OCI-LY3 (cell line): ENCODE measurements around the gene EHBP1.

Experiments
- H2AFZ ChIP-seq: fragments of 200-600, 300-600 bp; shearing (Covaris generic); 2 replicates; pipeline ENCODE4 v1.6.0; 2014; ENCODE audit warnings: antibody characterized with exemption, low read depth, low read length
- H3K27ac ChIP-seq: fragments of 200-600, 300-600 bp; sonication (generic); 2 replicates; pipeline ENCODE4 v1.5.1; 2014; ENCODE audit warnings: mild to moderate bottlenecking, low read length, moderate library complexity, mixed read lengths
- H3K27me3 ChIP-seq: fragments of 200-600, 300-600 bp; sonication (generic); 2 replicates; pipeline ENCODE4 v1.6.1; 2014; ENCODE audit warnings: low read depth, low read length, mixed read lengths
- H3K36me3 ChIP-seq: fragments of 200-600, 300-600 bp; sonication (generic); replicated peaks from 2 replicates; pipeline ENCODE3; 2014; ENCODE audit warnings: low read depth, low read length, mixed read lengths
- H3K4me1 ChIP-seq: fragments of 300-600, 200-600 bp; sonication (generic); 2 replicates; pipeline ENCODE4 v1.6.1; 2014; ENCODE audit warnings: low read length, mixed read lengths
- H3K4me2 ChIP-seq: fragments of 200-600, 300-600 bp; sonication (generic); 2 replicates; pipeline ENCODE4 v1.6.1; 2014; ENCODE audit warnings: low read length, mixed read lengths
- H3K4me3 ChIP-seq: fragments of 300-600, 200-600 bp; sonication (generic); 2 replicates; pipeline ENCODE4 v1.5.1; 2014; ENCODE audit warnings: antibody characterized with exemption, mild to moderate bottlenecking, low read length, moderate library complexity
- H3K79me2 ChIP-seq: fragments of 300-600, 200-600 bp; shearing (Covaris generic); 2 replicates; pipeline ENCODE4 v1.6.1; 2014; ENCODE audit warnings: mild to moderate bottlenecking, low read length, mixed read lengths
- H3K9ac ChIP-seq: fragments of 300-600, 200-600 bp; shearing (Covaris generic); 2 replicates; pipeline ENCODE4 v1.6.0; 2014; ENCODE audit warnings: mild to moderate bottlenecking, low read length, moderate library complexity
- H3K9me3 ChIP-seq: fragments of 200-600, 300-600 bp; shearing (Covaris generic); 2 replicates; pipeline ENCODE4 v1.6.1; 2014; ENCODE audit warnings: low read length, mixed read lengths; ENCODE audit not compliant: insufficient read depth
- H4K20me1 ChIP-seq: fragments of 200-600, 300-600 bp; sonication (generic); 2 replicates; pipeline ENCODE4 v1.6.1; 2016; ENCODE audit warnings: low read length, mixed read lengths; ENCODE audit not compliant: insufficient read depth
- EZH2phosphoT487 ChIP-seq: fragments of 200-600 bp; shearing (Covaris generic); IDR thresholded peaks from 2 replicates; pipeline ENCODE4 v1.6.1; 2018; ENCODE audit warnings: antibody characterized with exemption, mixed run types, low read depth
- TF ChIP-seq, protein P1 (sequence below): fragments of 200-600, 300-600 bp; sonication (generic); IDR thresholded peaks from 2 replicates; pipeline ENCODE4 v1.5.1; 2014; ENCODE audit warnings: antibody characterized with exemption, low read length, low read depth

Gene EHBP1

DNA sequence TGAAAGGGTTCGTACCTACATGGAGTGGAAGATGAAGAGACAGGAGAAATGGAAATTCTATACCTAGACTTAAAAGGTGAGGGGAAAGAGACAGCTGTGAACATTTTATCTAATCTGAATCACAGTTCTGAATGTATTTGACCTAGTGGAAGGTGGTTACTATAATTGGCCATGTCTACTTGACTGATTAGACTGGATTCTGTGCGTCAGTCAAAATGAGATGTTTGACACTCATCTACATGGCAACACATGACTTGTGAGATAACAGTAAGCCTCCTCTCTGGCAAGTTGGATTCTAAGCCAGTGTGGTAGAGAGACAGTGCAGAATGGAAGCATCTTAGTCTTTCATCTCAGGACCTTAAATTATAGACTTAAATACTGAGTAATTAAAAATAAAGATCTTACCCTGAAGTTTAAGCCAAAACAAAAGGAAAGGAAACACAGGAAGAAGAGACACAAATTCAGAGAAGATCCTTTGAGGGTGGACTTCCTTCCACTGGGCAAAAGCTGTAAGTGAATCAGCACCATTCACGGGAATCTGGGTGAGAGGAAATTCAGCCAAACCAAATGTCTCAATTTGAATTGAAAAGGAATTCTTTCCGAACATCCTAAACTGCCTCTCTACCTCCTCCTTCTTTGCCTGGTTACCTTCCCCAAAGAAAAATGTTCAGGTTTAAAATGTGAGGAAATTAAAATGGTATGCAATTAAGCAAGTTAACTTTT, 121.6 kb downstream of the EHBP1 start:
- Histone ChIP-seq H3K4me3 (no peak overlapping the region), H3K27me3 (no peaks in the 10 kb centered on the region), H3K27ac (no peak overlapping the region), H3K36me3 (peaks cover 3% of the 10 kb centered on the region), H3K79me2 (no peaks in the 10 kb centered on the region), H4K20me1 (no peaks in the 10 kb centered on the region), H3K9ac (no peak overlapping the region), H2AFZ (no peak overlapping the region), H3K9me3 (no peaks in the 10 kb centered on the region), H3K4me2 (no peak overlapping the region), H3K4me1 (peaks cover 9% of the 10 kb centered on the region)
- TF ChIP-seq EZH2phosphoT487: no peak
- TF ChIP-seq, protein P1, sequence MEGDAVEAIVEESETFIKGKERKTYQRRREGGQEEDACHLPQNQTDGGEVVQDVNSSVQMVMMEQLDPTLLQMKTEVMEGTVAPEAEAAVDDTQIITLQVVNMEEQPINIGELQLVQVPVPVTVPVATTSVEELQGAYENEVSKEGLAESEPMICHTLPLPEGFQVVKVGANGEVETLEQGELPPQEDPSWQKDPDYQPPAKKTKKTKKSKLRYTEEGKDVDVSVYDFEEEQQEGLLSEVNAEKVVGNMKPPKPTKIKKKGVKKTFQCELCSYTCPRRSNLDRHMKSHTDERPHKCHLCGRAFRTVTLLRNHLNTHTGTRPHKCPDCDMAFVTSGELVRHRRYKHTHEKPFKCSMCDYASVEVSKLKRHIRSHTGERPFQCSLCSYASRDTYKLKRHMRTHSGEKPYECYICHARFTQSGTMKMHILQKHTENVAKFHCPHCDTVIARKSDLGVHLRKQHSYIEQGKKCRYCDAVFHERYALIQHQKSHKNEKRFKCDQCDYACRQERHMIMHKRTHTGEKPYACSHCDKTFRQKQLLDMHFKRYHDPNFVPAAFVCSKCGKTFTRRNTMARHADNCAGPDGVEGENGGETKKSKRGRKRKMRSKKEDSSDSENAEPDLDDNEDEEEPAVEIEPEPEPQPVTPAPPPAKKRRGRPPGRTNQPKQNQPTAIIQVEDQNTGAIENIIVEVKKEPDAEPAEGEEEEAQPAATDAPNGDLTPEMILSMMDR: no peak

DNA sequence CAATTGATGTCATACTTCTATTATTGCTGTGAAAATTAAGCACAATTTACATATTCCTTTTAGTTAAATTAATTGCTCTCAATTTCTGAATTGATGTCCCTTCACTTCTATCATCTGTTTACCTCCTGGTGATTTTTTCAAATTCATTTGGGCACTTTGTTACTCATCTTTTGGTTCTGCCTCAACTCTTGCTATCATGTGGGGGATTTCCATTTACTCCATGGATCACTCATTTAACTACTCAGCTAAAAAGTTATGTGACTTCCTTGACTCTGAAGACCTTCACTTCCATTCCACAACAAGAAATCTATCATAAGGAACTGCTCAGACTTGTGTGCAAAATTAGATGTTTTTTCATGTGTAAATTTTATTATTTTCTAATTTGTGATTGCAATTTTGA, 126.2 kb downstream of the EHBP1 start:
- no peak overlapping the region for H3K27ac ChIP-seq
- peaks cover 21% of the 10 kb centered on the region for H3K36me3 ChIP-seq
- 0 out of 2 replicates have a peak overlapping the region, but pooled peaks have one; percentile 2 for H3K4me2 ChIP-seq
- no peak overlapping the region for H3K9ac ChIP-seq
- TF ChIP-seq EZH2phosphoT487: no peak
- TF ChIP-seq, protein P1: no peak
- peaks cover 10% of the 10 kb centered on the region for H3K4me1 ChIP-seq
- no peaks in the 10 kb centered on the region for H3K79me2 ChIP-seq
- H3K4me3 ChIP-seq: no peak overlapping the region
- no peaks in the 10 kb centered on the region for H4K20me1 ChIP-seq
- H3K9me3 ChIP-seq: 0 out of 2 replicates have a peak, but pooled peaks cover 4% of the 10 kb centered on the region
- H3K27me3 ChIP-seq: no peaks in the 10 kb centered on the region
- no peak overlapping the region for H2AFZ ChIP-seq

DNA sequence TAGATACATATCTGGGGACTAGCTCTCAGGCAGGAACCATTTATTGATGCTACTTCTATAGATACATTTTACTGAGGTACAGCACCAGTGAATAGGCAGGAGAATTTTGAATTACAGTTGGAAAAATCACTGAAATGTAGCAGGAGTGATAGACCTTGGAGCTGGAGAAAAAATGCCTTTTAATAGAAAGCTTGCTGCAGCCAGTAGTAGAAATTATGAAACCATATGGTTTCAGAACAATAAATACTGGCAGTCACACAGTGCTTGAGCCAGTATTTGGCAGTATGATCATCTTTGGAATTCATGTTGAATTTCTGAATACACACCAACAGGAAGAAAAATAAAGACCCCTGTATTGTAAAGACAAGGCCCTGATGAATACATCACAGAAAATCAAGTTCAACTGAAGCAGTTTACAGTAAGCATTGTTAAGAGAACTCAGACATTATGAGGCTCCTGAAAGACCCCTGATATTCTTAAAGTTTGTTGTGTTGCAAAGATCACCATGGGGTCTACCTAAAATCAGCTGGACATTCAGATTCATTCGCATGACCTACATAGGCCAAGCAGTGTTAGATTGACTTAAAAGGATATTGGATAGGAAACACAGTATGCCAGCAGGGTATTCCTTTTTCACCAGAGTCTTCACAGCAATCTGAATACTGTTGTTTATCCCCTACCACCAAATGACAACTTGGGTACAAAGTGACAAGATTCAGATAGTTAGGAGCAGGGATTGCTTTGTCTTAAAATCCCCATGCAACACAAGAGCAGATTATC, 139.0 kb downstream of the EHBP1 start:
- Histone ChIP-seq H3K9ac (no peak overlapping the region), H3K27ac (no peak overlapping the region)

DNA sequence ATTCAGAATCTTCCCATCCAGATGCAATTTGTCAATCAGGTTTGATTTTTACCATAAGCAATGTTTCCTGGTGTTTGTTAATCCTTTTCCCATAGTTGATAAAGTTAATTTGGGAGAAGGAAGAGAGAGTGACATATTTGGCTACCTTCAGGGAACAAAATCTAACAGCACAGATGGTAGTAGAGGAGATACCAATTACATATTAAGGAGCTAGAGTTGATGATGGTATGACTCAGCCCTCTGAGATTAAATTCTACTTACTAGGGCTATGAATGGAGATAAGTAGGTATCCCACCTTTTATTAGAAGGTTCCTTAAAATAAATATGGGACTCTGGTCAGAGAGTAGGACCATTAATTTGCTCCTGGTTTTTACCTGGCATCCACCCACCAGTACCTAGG, 139.7 kb downstream of the EHBP1 start:
- Histone ChIP-seq H3K36me3 (peaks cover 8% of the 10 kb centered on the region), H3K4me1 (no peaks in the 10 kb centered on the region), H3K4me3 (no peak overlapping the region), H3K27me3 (no peaks in the 10 kb centered on the region), H3K9me3 (no peaks in the 10 kb centered on the region), H3K27ac (no peak overlapping the region), H3K9ac (no peak overlapping the region), H3K79me2 (no peaks in the 10 kb centered on the region), H3K4me2 (no peak overlapping the region), H2AFZ (no peak overlapping the region), H4K20me1 (no peaks in the 10 kb centered on the region)
- no peak for TF ChIP-seq EZH2phosphoT487
- TF ChIP-seq, protein P1: no peak

More for the DNA sequence above, 139.0 kb downstream of the EHBP1 start:
- Histone ChIP-seq H3K9me3 (no peaks in the 10 kb centered on the region), H3K79me2 (no peaks in the 10 kb centered on the region), H3K27me3 (no peaks in the 10 kb centered on the region), H3K4me1 (no peaks in the 10 kb centered on the region), H3K4me2 (no peak overlapping the region), H3K36me3 (peaks cover 8% of the 10 kb centered on the region), H2AFZ (no peak overlapping the region), H4K20me1 (no peaks in the 10 kb centered on the region), H3K4me3 (no peak overlapping the region)
- TF ChIP-seq, protein P1: no peak
- TF ChIP-seq EZH2phosphoT487: no peak
